8988T (cell line): ENCODE results near the gene MEGF6.
A peak's percentile ranks its signal among the peaks of the same experiment; 100 is the strongest.

Experiments
- DNase-seq: peaks from one replicate; pipeline ENCODE4 v3.0.0; 2011

MEGF6 gene

GRCh38 chr1:3516911-3517675 is 94.2 kb downstream of the MEGF6 start:
- no peak for DNase-seq

GRCh38 chr1:3516481-3516869 is 94.8 kb downstream of the MEGF6 start:
- DNase-seq, result no peak

- DNase-seq, result no peak
Observed at GRCh38 chr1:3515774-3516480, 95.4 kb downstream of the MEGF6 start.

GRCh38 chr1:3515272-3515671 is 96.0 kb downstream of the MEGF6 start:
- no peak for DNase-seq

- DNase-seq, result no peak
Observed at GRCh38 chr1:3514404-3514803, 96.9 kb downstream of the MEGF6 start.

GRCh38 chr1:3511856-3512255 is 99.5 kb downstream of the MEGF6 start:
- no peak for DNase-seq

GRCh38 chr1:3511306-3511705 is 100.0 kb downstream of the MEGF6 start:
- no peak for DNase-seq

GRCh38 chr1:3510956-3511250 is 100.4 kb downstream of the MEGF6 start:
- DNase-seq, result no peak

GRCh38 chr1:3510136-3510955 is 101.0 kb downstream of the MEGF6 start:
- no peak for DNase-seq

GRCh38 chr1:3509721-3510120 is 101.6 kb downstream of the MEGF6 start:
- no peak for DNase-seq

GRCh38 chr1:3508757-3509415 is 102.4 kb downstream of the MEGF6 start:
- no peak for DNase-seq

- DNase-seq, result no peak
Observed at GRCh38 chr1:3507636-3508275, 103.6 kb downstream of the MEGF6 start.

GRCh38 chr1:3506943-3507342 is 104.4 kb downstream of the MEGF6 start:
- no peak for DNase-seq

GRCh38 chr1:3506041-3506440 is 105.3 kb downstream of the MEGF6 start:
- DNase-seq, result no peak

- no peak for DNase-seq
Observed at GRCh38 chr1:3505161-3505560, 106.1 kb downstream of the MEGF6 start.

- DNase-seq, result no peak
Observed at GRCh38 chr1:3504822-3505153, 106.5 kb downstream of the MEGF6 start.

GRCh38 chr1:3504151-3504821 is 107.0 kb downstream of the MEGF6 start:
- DNase-seq, result peak; percentile 82

GRCh38 chr1:3503525-3503886 is 107.8 kb downstream of the MEGF6 start:
- no peak for DNase-seq

GRCh38 chr1:3502641-3503524 is 108.4 kb downstream of the MEGF6 start:
- no peak for DNase-seq

- DNase-seq, result no peak
Observed at GRCh38 chr1:3501856-3502640, 109.3 kb downstream of the MEGF6 start.

GRCh38 chr1:3501437-3501836 is 109.9 kb downstream of the MEGF6 start:
- no peak for DNase-seq
